ENCODE data around the gene CTCFL.

Gene CTCFL

DNA sequence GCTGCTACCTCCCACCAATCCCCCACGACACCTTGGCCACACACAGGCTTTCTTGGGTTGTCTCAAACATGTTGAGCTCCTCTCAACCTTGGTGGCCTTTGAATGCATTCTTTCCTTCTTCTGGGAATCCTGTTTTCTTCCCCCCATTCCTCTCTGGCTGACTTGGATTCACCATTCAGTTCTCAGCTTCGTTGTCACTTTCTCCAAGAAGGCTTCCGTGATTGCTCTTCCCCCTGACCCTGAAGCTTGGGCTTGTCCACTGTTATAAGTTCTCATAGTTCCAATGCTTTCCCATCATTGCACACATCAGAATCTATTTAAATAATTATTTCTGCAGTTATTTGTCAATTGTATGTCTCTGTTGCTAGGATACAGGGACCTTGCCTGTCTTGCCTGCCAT lies 69.6 kb downstream of the CTCFL start:
- TF ChIP-seq CREB1 (IDR thresholded peaks at IDR 0.05; ENCODE audit: low read depth) (no peak), YY1 (IDR thresholded peaks at IDR 0.05; ENCODE audit: low read depth) (no peak), EGR1 (IDR thresholded peaks at IDR 0.05) (no peak), TCF12 (IDR thresholded peaks at IDR 0.05; ENCODE audit: low read depth) (no peak), CEBPB (IDR thresholded peaks at IDR 0.05) (no peak), ZBTB7A (IDR thresholded peaks at IDR 0.05; ENCODE audit: low read depth) (no peak), FOXM1 (IDR thresholded peaks at IDR 0.05; ENCODE audit: borderline replicate concordance, low read depth) (no peak), TAF1 (IDR thresholded peaks at IDR 0.05; ENCODE audit: low read depth) (no peak), EP300 (IDR thresholded peaks at IDR 0.05; ENCODE audit: borderline replicate concordance) (no peak), NFIC (IDR thresholded peaks at IDR 0.05) (no peak), RAD21 (IDR thresholded peaks at IDR 0.05; ENCODE audit: low read depth) (no peak)
- TF ChIP-seq, protein P1, sequence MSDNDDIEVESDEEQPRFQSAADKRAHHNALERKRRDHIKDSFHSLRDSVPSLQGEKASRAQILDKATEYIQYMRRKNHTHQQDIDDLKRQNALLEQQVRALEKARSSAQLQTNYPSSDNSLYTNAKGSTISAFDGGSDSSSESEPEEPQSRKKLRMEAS (IDR thresholded peaks at IDR 0.05) = no peak
- TF ChIP-seq, protein P2, sequence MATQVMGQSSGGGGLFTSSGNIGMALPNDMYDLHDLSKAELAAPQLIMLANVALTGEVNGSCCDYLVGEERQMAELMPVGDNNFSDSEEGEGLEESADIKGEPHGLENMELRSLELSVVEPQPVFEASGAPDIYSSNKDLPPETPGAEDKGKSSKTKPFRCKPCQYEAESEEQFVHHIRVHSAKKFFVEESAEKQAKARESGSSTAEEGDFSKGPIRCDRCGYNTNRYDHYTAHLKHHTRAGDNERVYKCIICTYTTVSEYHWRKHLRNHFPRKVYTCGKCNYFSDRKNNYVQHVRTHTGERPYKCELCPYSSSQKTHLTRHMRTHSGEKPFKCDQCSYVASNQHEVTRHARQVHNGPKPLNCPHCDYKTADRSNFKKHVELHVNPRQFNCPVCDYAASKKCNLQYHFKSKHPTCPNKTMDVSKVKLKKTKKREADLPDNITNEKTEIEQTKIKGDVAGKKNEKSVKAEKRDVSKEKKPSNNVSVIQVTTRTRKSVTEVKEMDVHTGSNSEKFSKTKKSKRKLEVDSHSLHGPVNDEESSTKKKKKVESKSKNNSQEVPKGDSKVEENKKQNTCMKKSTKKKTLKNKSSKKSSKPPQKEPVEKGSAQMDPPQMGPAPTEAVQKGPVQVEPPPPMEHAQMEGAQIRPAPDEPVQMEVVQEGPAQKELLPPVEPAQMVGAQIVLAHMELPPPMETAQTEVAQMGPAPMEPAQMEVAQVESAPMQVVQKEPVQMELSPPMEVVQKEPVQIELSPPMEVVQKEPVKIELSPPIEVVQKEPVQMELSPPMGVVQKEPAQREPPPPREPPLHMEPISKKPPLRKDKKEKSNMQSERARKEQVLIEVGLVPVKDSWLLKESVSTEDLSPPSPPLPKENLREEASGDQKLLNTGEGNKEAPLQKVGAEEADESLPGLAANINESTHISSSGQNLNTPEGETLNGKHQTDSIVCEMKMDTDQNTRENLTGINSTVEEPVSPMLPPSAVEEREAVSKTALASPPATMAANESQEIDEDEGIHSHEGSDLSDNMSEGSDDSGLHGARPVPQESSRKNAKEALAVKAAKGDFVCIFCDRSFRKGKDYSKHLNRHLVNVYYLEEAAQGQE (IDR thresholded peaks at IDR 0.05; ENCODE audit: low read depth) = no peak
- TF ChIP-seq, protein P3, sequence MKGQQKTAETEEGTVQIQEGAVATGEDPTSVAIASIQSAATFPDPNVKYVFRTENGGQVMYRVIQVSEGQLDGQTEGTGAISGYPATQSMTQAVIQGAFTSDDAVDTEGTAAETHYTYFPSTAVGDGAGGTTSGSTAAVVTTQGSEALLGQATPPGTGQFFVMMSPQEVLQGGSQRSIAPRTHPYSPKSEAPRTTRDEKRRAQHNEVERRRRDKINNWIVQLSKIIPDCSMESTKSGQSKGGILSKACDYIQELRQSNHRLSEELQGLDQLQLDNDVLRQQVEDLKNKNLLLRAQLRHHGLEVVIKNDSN (IDR thresholded peaks at IDR 0.05) = no peak

DNA sequence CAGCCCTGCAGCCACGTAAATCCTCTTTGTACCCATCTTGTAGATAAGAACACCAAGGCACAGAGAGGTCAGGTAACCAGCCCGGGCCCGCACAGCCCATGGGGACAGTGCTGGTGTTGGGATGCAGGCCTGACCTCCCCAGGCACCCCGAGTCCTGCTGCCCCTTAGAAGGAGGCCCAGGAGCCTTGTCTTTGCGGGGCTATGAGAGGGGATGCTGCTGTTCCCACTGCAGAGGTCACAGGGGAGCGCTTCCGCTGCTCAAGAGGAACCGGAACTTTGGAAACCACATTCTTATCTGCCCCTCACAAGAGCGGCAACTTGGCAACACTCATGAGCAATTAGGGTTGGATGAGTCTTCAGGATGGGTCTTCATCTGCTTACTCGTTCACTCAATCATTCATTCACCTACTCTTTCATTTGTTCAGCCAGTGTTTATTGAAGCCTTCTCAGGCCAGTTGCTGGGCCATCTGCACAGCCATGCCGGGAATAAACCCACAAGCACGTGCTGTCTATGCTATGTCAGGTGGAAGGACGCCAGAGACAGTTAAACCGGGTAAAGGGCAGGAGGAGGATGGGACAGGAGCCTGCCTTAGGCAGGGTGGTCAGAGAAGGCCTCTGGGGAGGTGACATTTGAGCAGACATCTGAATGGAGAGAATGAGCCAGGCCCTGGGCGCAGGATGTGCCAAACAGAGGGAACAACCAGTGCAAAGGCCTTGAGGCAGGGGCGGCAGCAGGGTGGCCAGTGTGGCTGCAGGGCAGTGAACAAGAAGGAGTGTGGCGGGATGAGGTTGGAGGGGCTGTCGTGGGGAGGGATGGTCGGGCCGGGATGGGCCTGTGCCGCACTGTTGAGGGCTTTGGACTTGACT lies 72.9 kb downstream of the CTCFL start:
- TF ChIP-seq CEBPB (IDR thresholded peaks at IDR 0.05) = no peak
- TF ChIP-seq TCF12 (IDR thresholded peaks at IDR 0.05; ENCODE audit: low read depth) = no peak
- no peak for TF ChIP-seq YY1 (IDR thresholded peaks at IDR 0.05; ENCODE audit: low read depth)
- no peak for TF ChIP-seq ZBTB7A (IDR thresholded peaks at IDR 0.05; ENCODE audit: low read depth)
- TF ChIP-seq TEAD4 (IDR thresholded peaks at IDR 0.05) = no peak
- TF ChIP-seq EP300 (IDR thresholded peaks at IDR 0.05; ENCODE audit: borderline replicate concordance) = no peak
- no peak for TF ChIP-seq FOXM1 (IDR thresholded peaks at IDR 0.05; ENCODE audit: borderline replicate concordance, low read depth)
- TF ChIP-seq CREB1 (IDR thresholded peaks at IDR 0.05; ENCODE audit: low read depth) = no peak
- TF ChIP-seq, protein P3 (IDR thresholded peaks at IDR 0.05) = no peak
- TF ChIP-seq TAF1 (IDR thresholded peaks at IDR 0.05; ENCODE audit: low read depth) = no peak
- TF ChIP-seq RAD21 (IDR thresholded peaks at IDR 0.05; ENCODE audit: low read depth) = no peak

DNA sequence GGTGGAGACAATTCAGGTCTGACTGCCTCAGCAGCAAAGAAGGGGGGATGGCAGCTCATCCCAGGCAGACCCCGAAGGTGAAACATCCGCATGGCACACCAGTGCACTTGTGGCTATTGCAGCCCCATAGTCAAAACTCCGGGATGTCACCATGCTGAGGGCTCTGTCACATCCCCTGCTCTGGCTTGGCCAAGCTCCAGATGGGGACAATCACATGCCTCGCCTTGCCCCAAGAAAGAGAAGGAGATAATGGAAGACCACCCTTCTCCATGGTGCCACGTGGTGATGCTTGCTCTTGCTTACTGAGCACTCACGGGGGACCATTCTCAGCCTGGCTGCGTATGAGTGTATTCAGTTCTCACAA lies 73.5 kb downstream of the CTCFL start:
- TF ChIP-seq, protein P3 (IDR thresholded peaks at IDR 0.05) = no peak
- TF ChIP-seq FOXM1 (IDR thresholded peaks at IDR 0.05; ENCODE audit: borderline replicate concordance, low read depth) (no peak), RAD21 (IDR thresholded peaks at IDR 0.05; ENCODE audit: low read depth) (no peak), TAF1 (IDR thresholded peaks at IDR 0.05; ENCODE audit: low read depth) (no peak)

DNA sequence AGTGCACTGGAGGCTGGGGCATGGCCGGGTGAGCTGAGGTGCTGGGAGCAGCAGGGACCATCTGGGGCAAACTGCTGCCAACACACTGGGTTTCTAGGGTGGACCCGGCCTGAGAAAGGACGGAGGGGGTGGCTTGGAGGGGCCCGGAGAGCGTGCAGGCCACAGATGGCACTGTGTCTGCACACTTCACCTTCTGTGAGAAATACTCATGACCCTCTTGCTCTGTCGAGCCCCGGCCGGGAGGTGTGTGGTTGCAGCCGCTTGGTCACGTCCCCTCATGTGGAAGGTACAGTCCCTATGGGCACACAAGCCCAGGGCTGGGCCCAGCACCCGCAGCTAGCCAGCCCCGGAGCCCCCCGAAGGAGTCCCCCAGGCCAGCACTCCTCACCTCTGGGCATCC lies 74.0 kb downstream of the CTCFL start:
- TF ChIP-seq CREB1 (IDR thresholded peaks at IDR 0.05; ENCODE audit: low read depth) = no peak
- no peak for TF ChIP-seq FOXM1 (IDR thresholded peaks at IDR 0.05; ENCODE audit: borderline replicate concordance, low read depth)
- TF ChIP-seq TCF12 (IDR thresholded peaks at IDR 0.05; ENCODE audit: low read depth) = no peak
- TF ChIP-seq RAD21 (IDR thresholded peaks at IDR 0.05; ENCODE audit: low read depth) = no peak
- TF ChIP-seq, protein P2 (IDR thresholded peaks at IDR 0.05; ENCODE audit: low read depth) = no peak
- TF ChIP-seq EP300 (IDR thresholded peaks at IDR 0.05; ENCODE audit: borderline replicate concordance) = no peak
- TF ChIP-seq CEBPB (IDR thresholded peaks at IDR 0.05) = no peak
- no peak for TF ChIP-seq EGR1 (IDR thresholded peaks at IDR 0.05)
- no peak for TF ChIP-seq TAF1 (IDR thresholded peaks at IDR 0.05; ENCODE audit: low read depth)
- TF ChIP-seq YY1 (IDR thresholded peaks at IDR 0.05; ENCODE audit: low read depth) = no peak
- TF ChIP-seq, protein P1 (IDR thresholded peaks at IDR 0.05) = no peak
- no peak for TF ChIP-seq ZBTB7A (IDR thresholded peaks at IDR 0.05; ENCODE audit: low read depth)
- no peak for TF ChIP-seq TEAD4 (IDR thresholded peaks at IDR 0.05)
- TF ChIP-seq NFIC (IDR thresholded peaks at IDR 0.05) = no peak

DNA sequence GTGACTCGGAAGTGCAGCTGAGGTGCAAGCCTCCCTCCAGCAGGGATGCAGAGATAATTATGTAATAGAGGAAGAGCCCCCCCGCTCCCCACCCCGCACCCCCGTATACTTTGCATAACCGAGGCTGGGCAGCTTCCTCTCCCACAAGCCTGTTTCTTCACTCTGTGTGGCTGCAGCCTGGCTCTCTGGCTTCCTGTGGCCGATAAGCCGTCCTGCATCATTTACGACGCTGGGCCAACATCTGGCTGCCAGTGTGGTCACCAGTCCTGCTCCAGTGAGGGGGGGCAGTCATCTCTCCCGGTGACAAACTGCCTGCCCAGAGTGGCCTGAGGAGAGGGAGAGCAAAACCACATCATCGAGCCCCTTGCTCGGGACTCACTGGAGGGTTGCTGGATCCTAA lies 74.5 kb downstream of the CTCFL start:
- no peak for TF ChIP-seq YY1 (IDR thresholded peaks at IDR 0.05; ENCODE audit: low read depth)
- no peak for TF ChIP-seq NFIC (IDR thresholded peaks at IDR 0.05)
